ENCODE results near the gene NMNAT2. TPM values are rescaled to one million over a fixed set of nuclear protein-coding genes. Genes with fewer than 3 reads are reported as not detected.

NMNAT2 gene
- total and polyA plus RNA-seq, 2 of the 8 experiments (the other 6 are each of a cell fraction or from before 2014, with no cell fraction given): 6.5 to 20.9 TPM

Other genes starting within 250 kb of the NMNAT2 start
- gene LAMC2, start 232.1 kb downstream of the NMNAT2 start, total RNA-seq (2021; fragmentation: NEBNext Ultra II Directional; extraction: Animal tissue kit (Norgen Biotek cat#: 25700)): 12.9 and 13.0 TPM in 2 replicates
- 4.6 and 5.2 TPM in 2 replicates for gene LAMC2, start 232.1 kb downstream of the NMNAT2 start, polyA plus RNA-seq (2011; rRNA removed)
- 61.2 and 65.6 TPM in 2 replicates for gene SMG7, start 54.1 kb upstream of the NMNAT2 start, total RNA-seq (2021; fragmentation: NEBNext Ultra II Directional; extraction: Animal tissue kit (Norgen Biotek cat#: 25700))
- gene SMG7, start 54.1 kb upstream of the NMNAT2 start, polyA plus RNA-seq (2011; rRNA removed): 29.9 and 39.3 TPM in 2 replicates
- gene NCF2, start 172.1 kb upstream of the NMNAT2 start, total RNA-seq (2021; fragmentation: NEBNext Ultra II Directional; extraction: Animal tissue kit (Norgen Biotek cat#: 25700)): not detected in 2 replicates
- gene NCF2, start 172.1 kb upstream of the NMNAT2 start, polyA plus RNA-seq (2011; rRNA removed): 0.03 TPM in 1 of 2 replicates, not detected in the other
- 58.9 and 60.8 TPM in 2 replicates for gene ARPC5, start 217.4 kb upstream of the NMNAT2 start, total RNA-seq (2021; fragmentation: NEBNext Ultra II Directional; extraction: Animal tissue kit (Norgen Biotek cat#: 25700))
- 15.1 and 24.0 TPM in 2 replicates for gene ARPC5, start 217.4 kb upstream of the NMNAT2 start, polyA plus RNA-seq (2011; rRNA removed)
- gene APOBEC4, start 234.9 kb upstream of the NMNAT2 start, total RNA-seq (2021; fragmentation: NEBNext Ultra II Directional; extraction: Animal tissue kit (Norgen Biotek cat#: 25700)): not detected in 2 replicates
- not detected in 2 replicates for gene APOBEC4, start 234.9 kb upstream of the NMNAT2 start, polyA plus RNA-seq (2011; rRNA removed)